HCT116 (cell line): ENCODE results near the gene FGF18.

Experiments
- SIN3A ChIP-seq: IDR thresholded peaks from 2 replicates; pipeline ENCODE4 v1.6.1; 2012; ENCODE audit warnings: low read depth
- TF ChIP-seq, protein P1 (sequence below), 3 experiments: fragments of 200-600 bp in 1 of 3; sonication (generic) in 1 of 3; IDR thresholded peaks in 2 of 3; conservative IDR thresholded peaks in 1 of 3; 2 replicates each; pipeline ENCODE4 v1.5.1; 2012 to 2017; ENCODE audit warnings: low read depth in 2 of 3, low read length in 2 of 3, antibody characterized with exemption in 1 of 3, borderline replicate concordance in 1 of 3, control low read depth in 1 of 3, mild to moderate bottlenecking in 1 of 3, mixed read lengths in 1 of 3, mixed run types in 1 of 3, moderate library complexity in 1 of 3; ENCODE audit not compliant: insufficient read depth in 1 of 3
- TF ChIP-seq, protein P2 (sequence below): IDR thresholded peaks from 2 replicates; pipeline ENCODE4 v1.6.1; 2012

DNA sequence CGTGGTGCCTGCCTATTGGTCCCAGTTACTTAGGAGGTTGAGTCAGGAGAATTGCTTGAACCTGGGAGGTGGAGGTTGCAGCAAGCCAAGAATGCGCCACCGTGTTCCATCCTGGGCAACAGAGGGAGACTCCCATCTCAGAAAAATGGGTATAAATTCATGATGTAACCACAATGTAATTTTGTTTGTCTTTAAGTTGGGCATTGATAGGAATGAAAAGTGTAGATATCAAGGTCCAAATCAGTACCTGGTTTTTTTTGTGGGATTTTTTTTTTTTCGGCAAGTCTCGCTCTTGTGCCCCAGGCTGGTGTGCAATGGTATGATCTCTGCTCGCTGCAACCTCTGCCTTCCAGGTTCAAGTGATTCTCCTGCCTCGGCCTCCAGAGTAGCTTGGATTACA, 24.4 kb upstream of the FGF18 start:
- TF ChIP-seq, protein P1, sequence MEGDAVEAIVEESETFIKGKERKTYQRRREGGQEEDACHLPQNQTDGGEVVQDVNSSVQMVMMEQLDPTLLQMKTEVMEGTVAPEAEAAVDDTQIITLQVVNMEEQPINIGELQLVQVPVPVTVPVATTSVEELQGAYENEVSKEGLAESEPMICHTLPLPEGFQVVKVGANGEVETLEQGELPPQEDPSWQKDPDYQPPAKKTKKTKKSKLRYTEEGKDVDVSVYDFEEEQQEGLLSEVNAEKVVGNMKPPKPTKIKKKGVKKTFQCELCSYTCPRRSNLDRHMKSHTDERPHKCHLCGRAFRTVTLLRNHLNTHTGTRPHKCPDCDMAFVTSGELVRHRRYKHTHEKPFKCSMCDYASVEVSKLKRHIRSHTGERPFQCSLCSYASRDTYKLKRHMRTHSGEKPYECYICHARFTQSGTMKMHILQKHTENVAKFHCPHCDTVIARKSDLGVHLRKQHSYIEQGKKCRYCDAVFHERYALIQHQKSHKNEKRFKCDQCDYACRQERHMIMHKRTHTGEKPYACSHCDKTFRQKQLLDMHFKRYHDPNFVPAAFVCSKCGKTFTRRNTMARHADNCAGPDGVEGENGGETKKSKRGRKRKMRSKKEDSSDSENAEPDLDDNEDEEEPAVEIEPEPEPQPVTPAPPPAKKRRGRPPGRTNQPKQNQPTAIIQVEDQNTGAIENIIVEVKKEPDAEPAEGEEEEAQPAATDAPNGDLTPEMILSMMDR (IDR thresholded peaks at IDR 0.05 in 2 of 3, conservative IDR thresholded peaks at IDR 0.05 in 1 of 3; ENCODE audit: borderline replicate concordance in 1 of 3, insufficient read depth in 1 of 3, low read depth in 2 of 3, low read length in 2 of 3) = no peak
- TF ChIP-seq SIN3A = no peak
- TF ChIP-seq, protein P2, sequence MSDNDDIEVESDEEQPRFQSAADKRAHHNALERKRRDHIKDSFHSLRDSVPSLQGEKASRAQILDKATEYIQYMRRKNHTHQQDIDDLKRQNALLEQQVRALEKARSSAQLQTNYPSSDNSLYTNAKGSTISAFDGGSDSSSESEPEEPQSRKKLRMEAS = no peak
